K562 (cell line): Measurements from ENCODE around the gene OR2F1. TPM values are rescaled to one million over a fixed set of nuclear protein-coding genes. Genes with fewer than 3 reads are reported as not detected.
A peak's percentile ranks its signal among the peaks of the same experiment; 100 is the strongest.

Source experiments
- ATAC-seq: fragments of 200-7000 bp; cut with Tn5 transposase; 3 replicates; pipeline ENCODE4 v1.9.1; 2020; ENCODE audit warnings: moderate library complexity
- BruUV-seq: library from RNA; stranded (reverse); fragments of 400-500 nt; replicated peaks from 2 replicates; lab custom pipeline; 2021; lab: Mats Ljungman, UMichigan
- CTCF ChIA-PET: fragments of 300-600 bp; formaldehyde crosslinking; extraction: SDS; loops from one replicate; lab custom pipeline; 2021; ENCODE audit warnings: low intra/inter-chr PET ratio; lab: Yijun Ruan, JAX
- POLR2A ChIA-PET: fragments of 300-600, 350-650 bp; sonication (Branson Sonifier 250); formaldehyde crosslinking; extraction: SDS; loops from one replicate; lab custom pipeline; 2021; ENCODE audit warnings: antibody characterized with exemption, inconsistent platforms; lab: Yijun Ruan, JAX
- DNase-seq, 4 experiments: peaks; one replicate each; pipeline versions ENCODE4 v3.0.0 to v3.0.0-alpha.2; 2011 to 2018; ENCODE audit warnings: low spot score in 3 of 4, mixed read lengths in 3 of 4; ENCODE audit errors: extremely low read depth in 1 of 4
- FAIRE-seq: peaks from 2 replicates; lab custom pipeline; 2011; peaks lifted over from hg19 to GRCh38; lab: Jason Lieb, UNC
- H2AFZ ChIP-seq: 2 replicates; pipeline ENCODE4 v1.6.0; 2011; ENCODE audit warnings: low read depth, low read length, control low read depth, inconsistent platforms
- H3K27ac ChIP-seq: fragments of 200-600 bp; 3 replicates; pipeline ENCODE4 v1.8.0; 2011; ENCODE audit warnings: low read depth, mild to moderate bottlenecking, control low read depth, inconsistent platforms, low read length, moderate library complexity, mixed read lengths; ENCODE audit errors: extremely low read depth
- H3K27me3 ChIP-seq, 2 experiments: fragments of 300-600 bp in 1 of 2; 2 replicates in 1 of 2; 3 replicates in 1 of 2; pipeline versions ENCODE4 v1.6.0 to v1.8.0; 2011; ENCODE audit warnings: inconsistent platforms in 2 of 2, low read length in 2 of 2, mild to moderate bottlenecking in 1 of 2, mixed read lengths in 1 of 2, moderate library complexity in 1 of 2; ENCODE audit not compliant: control insufficient read depth in 2 of 2, insufficient read depth in 2 of 2
- H3K36me3 ChIP-seq: fragments of 300-600 bp; 3 replicates; pipeline ENCODE4 v1.8.0; 2011; ENCODE audit warnings: mild to moderate bottlenecking, low read length, inconsistent platforms; ENCODE audit not compliant: control insufficient read depth, insufficient read depth
- H3K4me1 ChIP-seq, 2 experiments: fragments of 200-600 bp in 1 of 2; replicated peaks in 1 of 2; 2 replicates in 1 of 2; 3 replicates in 1 of 2; pipeline versions ENCODE4 v1.5.1 to v1.8.0; 2011; ENCODE audit warnings: inconsistent platforms in 2 of 2, low read length in 2 of 2, mild to moderate bottlenecking in 1 of 2, mixed read lengths in 1 of 2, moderate library complexity in 1 of 2; ENCODE audit not compliant: control insufficient read depth in 2 of 2, insufficient read depth in 2 of 2
- H3K4me2 ChIP-seq: 2 replicates; pipeline ENCODE4 v1.6.1; 2011; ENCODE audit warnings: low read length, control low read depth, inconsistent platforms, mixed read lengths; ENCODE audit not compliant: insufficient read depth
- H3K4me3 ChIP-seq: fragments of 200-600 bp; sonication (generic), shearing (Covaris generic); 2 replicates; pipeline ENCODE4 v1.5.1; 2016; ENCODE audit warnings: control low read depth, inconsistent platforms
- H3K79me2 ChIP-seq: fragments of 200-600 bp; 3 replicates; pipeline ENCODE4 v1.8.0; 2011; ENCODE audit warnings: low read length, inconsistent platforms; ENCODE audit not compliant: control insufficient read depth, insufficient read depth
- H3K9ac ChIP-seq, 2 experiments: 2 replicates each; pipeline versions ENCODE4 v1.6.0 to v1.6.1; 2011; ENCODE audit warnings: low read depth in 2 of 2, low read length in 2 of 2, control low read depth in 1 of 2, inconsistent platforms in 1 of 2, mild to moderate bottlenecking in 1 of 2, mixed read lengths in 1 of 2; ENCODE audit not compliant: insufficient read depth in 1 of 2
- H3K9me1 ChIP-seq: one replicate; pipeline ENCODE4 v1.6.0; 2011; ENCODE audit warnings: inconsistent platforms, mild to moderate bottlenecking, low read length, moderate library complexity; ENCODE audit not compliant: control insufficient read depth, insufficient read depth
- H3K9me3 ChIP-seq: replicated peaks from 2 replicates; pipeline ENCODE4 v1.5.1; 2011; ENCODE audit warnings: low read depth, low read length, inconsistent platforms; ENCODE audit not compliant: control insufficient read depth, insufficient read depth
- H4K20me1 ChIP-seq: replicated peaks from 2 replicates; pipeline ENCODE4 v1.6.1; 2011; ENCODE audit warnings: low read length, inconsistent platforms, mixed read lengths; ENCODE audit not compliant: control insufficient read depth, insufficient read depth
- CEBPB ChIP-seq: fragments of 450-650 bp; IDR thresholded peaks from 2 replicates; pipeline ENCODE4 v1.6.1; 2016; ENCODE audit warnings: missing genetic modification characterization, missing compliant biosample characterization
- CEBPG ChIP-seq, 3 experiments: fragments of 200-800 bp in 1 of 3; sonication (Bioruptor generic) in 1 of 3; sonication (generic) in 1 of 3; formaldehyde crosslinking in 1 of 3; IDR thresholded peaks in 2 of 3; conservative IDR thresholded peaks in 1 of 3; 2 replicates each; pipeline versions ENCODE4 v1.6.1 to v1.8.0; 2016 to 2022; ENCODE audit warnings: missing compliant biosample characterization in 2 of 3, missing genetic modification characterization in 2 of 3, mild to moderate bottlenecking in 1 of 3, missing genetic modification reagents in 1 of 3
- CTBP1 ChIP-seq: fragments of 450-650 bp; IDR thresholded peaks from 2 replicates; pipeline ENCODE4 v1.6.1; 2016; ENCODE audit warnings: borderline replicate concordance
- PHF21A ChIP-seq: fragments of 450-650 bp; IDR thresholded peaks from 2 replicates; pipeline ENCODE4 v1.6.1; 2017; ENCODE audit warnings: low read depth, borderline replicate concordance
- RCOR1 ChIP-seq, 2 experiments: IDR thresholded peaks; 2 replicates each; pipeline ENCODE4 v1.6.1; 2012; ENCODE audit warnings: low read depth in 2 of 2, low read length in 2 of 2, borderline replicate concordance in 1 of 2, improper control_type of control experiment in 1 of 2
- RFX1 ChIP-seq: fragments of 450-650 bp; IDR thresholded peaks from 2 replicates; pipeline ENCODE4 v1.6.1; 2016; ENCODE audit warnings: mild to moderate bottlenecking, moderate library complexity
- ZNF184 ChIP-seq: sonication (generic); formaldehyde crosslinking; IDR thresholded peaks from 2 replicates; pipeline ENCODE4 v1.5.0; 2020; ENCODE audit warnings: missing genetic modification reagents
- ZNF780A ChIP-seq: fragments of 250-450 bp; sonication (Bioruptor Pico); IDR thresholded peaks from 2 replicates; pipeline ENCODE4 v1.5.0; 2021; ENCODE audit warnings: mild to moderate bottlenecking
- WGBS: fragments of 100-300 bp; shearing (Covaris generic); methylation state at CpG from one replicate; pipeline ENCODE4 v1.1.6; 2016; ENCODE audit warnings: low coverage, mixed read lengths; ENCODE audit not compliant: insufficient coverage; ENCODE audit errors: missing lambda C conversion rate; 5-methylcytosine and 5-hydroxymethylcytosine counted together
- in situ Hi-C: fragments of 300-500 bp; cut with MboI; formaldehyde crosslinking; loops from 4 replicates; pipeline ENCODE4 v1.15.0; 2018; ENCODE audit warnings: inconsistent platforms, mixed read lengths
- intact Hi-C: fragments of 100-400 bp; cut with micrococcal nuclease; formaldehyde crosslinking; loops from 2 replicates; pipeline ENCODE4 v1.14.2; 2022
- polyA plus RNA-seq, 8 experiments: library from polyadenylated mRNA; depleted of rRNA in 4 of 8; stranded (reverse) in 5 of 8; unstranded in 3 of 8; fragments of >200 nt; fragmentation: Nextera tagmentation in 2 of 8; fragmentation: Illumina TruSeq in 1 of 8; extraction: Ambion mirVana in 2 of 8; extraction: Trizol in 1 of 8; gene quantifications; 2 replicates each; pipeline versions ENCODE4 v1.2.1 to v1.2.3, GENCODE V29; 2011 to 2014; ENCODE audit warnings: inconsistent platforms in 1 of 8, missing spikeins in 1 of 8
- total RNA-seq, 7 experiments: library from RNA; depleted of rRNA in 6 of 7; stranded (reverse); fragments of >200 nt in 6 of 7; fragmentation: Illumina TruSeq in 2 of 7; extraction: Trizol in 2 of 7; gene quantifications; 2 replicates each; pipeline versions ENCODE4 v1.2.1 to v1.2.3, GENCODE V29; 2011 to 2021; ENCODE audit warnings: low replicate concordance in 1 of 7
- TF ChIP-seq, protein P1 (sequence below), 2 experiments: fragments of 450-650 bp in 1 of 2; sonication (generic) in 1 of 2; formaldehyde crosslinking in 1 of 2; IDR thresholded peaks in 1 of 2; conservative IDR thresholded peaks in 1 of 2; 2 replicates each; pipeline versions ENCODE4 v1.6.1 to v1.8.1; 2016 to 2023; ENCODE audit warnings: mild to moderate bottlenecking in 2 of 2, moderate library complexity in 2 of 2, inconsistent platforms in 1 of 2, missing genetic modification reagents in 1 of 2

OR2F1 gene
- total and polyA plus RNA-seq, 9 of the 15 experiments (the other 6 are each of a cell fraction or from before 2014, with no cell fraction given): not detected

- 3% methylated on average over 4 of the region's 4 CpGs for WGBS
- Histone ChIP-seq H3K4me1 (peaks cover 0 to 4% of the 10 kb centered on the region in 2 experiments; a peak in 1 of 5 replicates), H3K27ac (no peak overlapping the region), H2AFZ (0 out of 2 replicates have a peak overlapping the region, but pooled peaks have one; percentile 13), H3K4me3 (no peak overlapping the region), H3K9me1 (no peaks in the 10 kb centered on the region), H3K4me2 (no peak overlapping the region), H3K27me3 (no peaks in the 10 kb centered on the region), H3K9ac (no peak overlapping the region), H3K79me2 (no peaks in the 10 kb centered on the region), H3K36me3 (no peaks in the 10 kb centered on the region), H3K9me3 (0 out of 2 replicates have a peak, but pooled peaks cover 4% of the 10 kb centered on the region), H4K20me1 (no peaks in the 10 kb centered on the region)
- TF ChIP-seq RFX1 (peak; percentile 75), RCOR1 (IDR thresholded peaks at IDR 0.05; ENCODE audit: borderline replicate concordance in 1 of 2, low read depth in 2 of 2, low read length in 2 of 2) (peak in 1 of 2 experiments; percentile 65; a peak in 1 of 4 replicates), ZNF184 (no peak), PHF21A (no peak), CEBPB (tag) (peak; percentile 17; the same call in 1 of the 2 replicates), CEBPG (CRISPR knock-in tag; IDR thresholded peaks at IDR 0.05) (no peak), CEBPG (tag; conservative IDR thresholded peaks at IDR 0.05 in 1 of 2, IDR thresholded peaks at IDR 0.05 in 1 of 2) (peak in 1 of 2 experiments; percentile 79; a peak in 2 of 4 replicates), ZNF780A (CRISPR knock-in tag) (no peak), CTBP1 (0 out of 2 replicates have a peak, but pooled peaks have one; percentile 19)
- TF ChIP-seq, protein P1, sequence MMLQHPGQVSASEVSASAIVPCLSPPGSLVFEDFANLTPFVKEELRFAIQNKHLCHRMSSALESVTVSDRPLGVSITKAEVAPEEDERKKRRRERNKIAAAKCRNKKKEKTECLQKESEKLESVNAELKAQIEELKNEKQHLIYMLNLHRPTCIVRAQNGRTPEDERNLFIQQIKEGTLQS (IDR thresholded peaks at IDR 0.05): peak; percentile 56; the same call in 1 of the 2 replicates
- TF ChIP-seq, protein P1 (CRISPR knock-in tag; conservative IDR thresholded peaks at IDR 0.05): no peak
- BruUV-seq: no TSS peak
- POLR2A ChIA-PET: interaction anchor here (0.6 kb wide), 1 partner anchor 694 kb away, joined by 3 read pairs; no protein-coding TSS in a partner anchor
- intact Hi-C loops (no loop called here), in situ Hi-C loops (no loop called here)
- CTCF ChIA-PET: no interaction called here
- ATAC-seq: peak; percentile 47; the same call in 2 of the 3 replicates
- DNase-seq: no peak
- FAIRE-seq: no peak
Observed at GRCh38 chr7:143936087-143937009, 18.3 kb upstream of the OR2F1 start.
